C4-2B (cell line): Measurements from ENCODE around the gene PIK3C2G.

Experiments used
- H3K27ac ChIP-seq: fragments of 450-650 bp; 2 replicates; pipeline ENCODE4 v1.5.1; 2017
- ZFX ChIP-seq: fragments of 450-650 bp; IDR thresholded peaks from 2 replicates; pipeline ENCODE4 v1.6.1; 2017
- TF ChIP-seq, protein P1 (sequence below): fragments of 450-650 bp; conservative IDR thresholded peaks from 2 replicates; pipeline ENCODE4 v1.5.1; 2017; ENCODE audit warnings: mild to moderate bottlenecking

Gene PIK3C2G

DNA sequence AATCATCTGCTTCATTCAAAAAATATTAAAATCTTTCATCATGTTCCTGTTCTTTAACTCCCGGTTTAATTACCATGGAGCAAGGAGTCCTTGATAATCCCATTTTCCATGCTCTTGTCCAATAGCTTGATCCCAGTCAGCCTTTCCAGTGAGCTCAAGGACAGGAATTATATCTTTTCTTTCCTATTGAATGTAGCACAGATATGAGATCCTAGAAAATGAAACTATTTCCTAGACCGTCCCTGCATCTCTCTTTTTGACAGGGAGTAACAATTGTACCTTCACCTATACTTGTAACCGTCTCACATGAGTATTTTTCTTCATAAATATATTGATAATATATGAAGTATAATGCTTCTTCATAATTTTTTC lies 35.6 kb downstream of the PIK3C2G start:
- TF ChIP-seq, protein P1, sequence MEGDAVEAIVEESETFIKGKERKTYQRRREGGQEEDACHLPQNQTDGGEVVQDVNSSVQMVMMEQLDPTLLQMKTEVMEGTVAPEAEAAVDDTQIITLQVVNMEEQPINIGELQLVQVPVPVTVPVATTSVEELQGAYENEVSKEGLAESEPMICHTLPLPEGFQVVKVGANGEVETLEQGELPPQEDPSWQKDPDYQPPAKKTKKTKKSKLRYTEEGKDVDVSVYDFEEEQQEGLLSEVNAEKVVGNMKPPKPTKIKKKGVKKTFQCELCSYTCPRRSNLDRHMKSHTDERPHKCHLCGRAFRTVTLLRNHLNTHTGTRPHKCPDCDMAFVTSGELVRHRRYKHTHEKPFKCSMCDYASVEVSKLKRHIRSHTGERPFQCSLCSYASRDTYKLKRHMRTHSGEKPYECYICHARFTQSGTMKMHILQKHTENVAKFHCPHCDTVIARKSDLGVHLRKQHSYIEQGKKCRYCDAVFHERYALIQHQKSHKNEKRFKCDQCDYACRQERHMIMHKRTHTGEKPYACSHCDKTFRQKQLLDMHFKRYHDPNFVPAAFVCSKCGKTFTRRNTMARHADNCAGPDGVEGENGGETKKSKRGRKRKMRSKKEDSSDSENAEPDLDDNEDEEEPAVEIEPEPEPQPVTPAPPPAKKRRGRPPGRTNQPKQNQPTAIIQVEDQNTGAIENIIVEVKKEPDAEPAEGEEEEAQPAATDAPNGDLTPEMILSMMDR: no peak
- no peak for TF ChIP-seq ZFX
- H3K27ac ChIP-seq: no peak overlapping the region

DNA sequence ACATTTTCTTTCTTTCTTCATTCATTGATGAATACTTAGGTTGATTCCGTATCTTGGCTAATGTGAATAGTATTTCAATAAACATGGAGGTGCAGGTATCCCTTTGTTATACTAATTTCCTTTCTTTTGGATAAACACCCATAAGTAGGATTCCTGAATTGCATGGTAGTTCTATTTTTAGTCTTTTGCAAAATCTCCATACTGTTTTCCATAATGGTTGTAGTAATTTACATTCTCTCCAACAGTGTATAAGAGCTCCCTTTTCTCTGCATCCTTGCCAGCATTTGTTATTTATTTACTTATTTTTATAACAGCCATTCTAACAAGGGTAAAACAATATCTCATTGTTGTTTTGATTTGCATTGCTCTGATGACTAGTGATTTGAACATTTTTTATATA lies 36.6 kb downstream of the PIK3C2G start:
- no peak overlapping the region for H3K27ac ChIP-seq
- TF ChIP-seq, protein P1: no peak
- TF ChIP-seq ZFX: no peak

DNA sequence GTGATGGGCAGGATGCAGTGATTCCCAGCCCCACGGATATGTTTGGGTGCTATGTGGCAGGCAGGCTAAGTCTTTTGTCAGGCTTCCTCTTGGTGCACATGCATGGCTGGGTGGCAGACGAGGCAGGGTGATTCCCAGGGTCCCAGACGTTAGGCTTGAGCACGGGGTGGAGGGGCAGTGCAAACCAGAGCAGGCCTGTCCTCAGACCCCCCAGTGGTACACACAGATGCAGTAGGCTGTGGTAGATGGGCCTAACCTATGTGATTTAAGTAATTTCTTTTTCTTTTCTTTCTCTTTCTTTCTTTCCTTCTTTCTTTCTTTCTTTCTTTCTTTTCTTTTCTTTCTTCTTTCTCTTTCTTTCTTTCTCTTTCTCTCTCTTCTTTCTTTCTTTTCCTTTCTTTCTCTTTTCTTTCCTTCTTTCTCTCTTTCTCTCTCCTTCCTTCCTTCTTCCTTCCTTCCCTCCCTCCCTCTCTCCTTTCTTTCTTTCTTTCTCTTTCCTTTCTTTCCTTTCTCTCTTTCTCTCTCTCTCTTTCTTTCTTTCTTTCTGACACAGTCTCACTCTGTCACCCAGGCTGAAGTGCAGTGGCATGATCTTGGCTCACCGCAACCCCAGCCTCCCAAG lies 41.6 kb downstream of the PIK3C2G start:
- TF ChIP-seq, protein P1: no peak
- no peak for TF ChIP-seq ZFX
- no peak overlapping the region for H3K27ac ChIP-seq

DNA sequence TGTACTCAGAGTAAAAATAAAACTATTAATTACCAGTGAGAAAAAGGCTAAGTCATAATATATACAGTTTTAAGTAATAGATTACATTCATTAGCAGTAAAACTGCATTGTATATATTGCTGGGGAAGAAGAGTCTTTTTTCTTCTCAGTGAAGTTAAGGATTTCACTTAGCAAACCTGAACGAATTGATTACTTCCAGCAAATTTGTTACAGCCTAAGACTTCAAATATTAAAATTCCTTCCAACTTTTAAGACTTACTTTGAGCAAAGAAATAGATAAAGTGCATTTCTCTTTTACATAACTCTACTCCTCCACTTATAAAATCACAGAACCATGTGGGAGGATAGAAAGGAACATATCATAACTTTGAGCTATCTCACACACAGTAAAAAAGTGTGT lies 43.3 kb downstream of the PIK3C2G start:
- TF ChIP-seq, protein P1: no peak
- no peak overlapping the region for H3K27ac ChIP-seq

DNA sequence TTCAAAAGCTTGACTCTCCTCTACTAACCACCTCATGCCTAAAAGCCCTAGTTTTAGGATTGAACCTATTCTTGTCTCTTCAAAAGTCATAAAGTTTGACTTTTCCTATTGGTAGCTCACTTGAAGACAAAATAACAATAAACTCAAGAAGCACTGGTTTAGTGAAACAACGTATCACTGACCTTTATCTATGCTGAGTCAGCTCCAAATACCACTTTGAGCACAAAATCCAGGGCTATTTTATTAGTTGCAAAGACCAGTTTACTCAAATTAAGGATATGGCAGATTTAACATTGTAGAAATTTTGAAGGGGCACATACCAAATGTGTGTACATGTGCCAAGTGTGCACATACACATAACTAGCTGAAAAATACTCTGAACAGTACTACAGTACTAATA lies 45.0 kb downstream of the PIK3C2G start:
- no peak overlapping the region for H3K27ac ChIP-seq
- no peak for TF ChIP-seq ZFX
- TF ChIP-seq, protein P1: no peak

DNA sequence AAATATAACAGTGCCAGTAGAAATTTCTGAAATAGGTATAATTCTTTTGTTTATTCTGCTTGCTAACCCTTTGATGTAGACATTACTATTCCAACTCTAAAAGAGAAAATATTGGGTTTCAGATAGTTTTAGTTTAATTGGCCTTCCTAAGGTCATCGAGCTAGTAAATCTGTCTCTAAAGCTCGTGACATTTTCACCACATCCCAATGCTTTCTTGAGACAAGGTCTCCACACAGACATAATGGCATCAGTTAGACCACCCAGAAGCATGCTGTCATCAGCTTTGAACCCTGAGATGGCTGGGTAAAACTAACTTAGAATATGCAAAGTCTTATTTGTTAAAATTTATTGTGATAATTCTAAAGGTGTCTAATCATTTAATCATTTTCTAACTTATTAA lies 52.0 kb downstream of the PIK3C2G start:
- TF ChIP-seq, protein P1: no peak
- no peak for TF ChIP-seq ZFX
- H3K27ac ChIP-seq: no peak overlapping the region

DNA sequence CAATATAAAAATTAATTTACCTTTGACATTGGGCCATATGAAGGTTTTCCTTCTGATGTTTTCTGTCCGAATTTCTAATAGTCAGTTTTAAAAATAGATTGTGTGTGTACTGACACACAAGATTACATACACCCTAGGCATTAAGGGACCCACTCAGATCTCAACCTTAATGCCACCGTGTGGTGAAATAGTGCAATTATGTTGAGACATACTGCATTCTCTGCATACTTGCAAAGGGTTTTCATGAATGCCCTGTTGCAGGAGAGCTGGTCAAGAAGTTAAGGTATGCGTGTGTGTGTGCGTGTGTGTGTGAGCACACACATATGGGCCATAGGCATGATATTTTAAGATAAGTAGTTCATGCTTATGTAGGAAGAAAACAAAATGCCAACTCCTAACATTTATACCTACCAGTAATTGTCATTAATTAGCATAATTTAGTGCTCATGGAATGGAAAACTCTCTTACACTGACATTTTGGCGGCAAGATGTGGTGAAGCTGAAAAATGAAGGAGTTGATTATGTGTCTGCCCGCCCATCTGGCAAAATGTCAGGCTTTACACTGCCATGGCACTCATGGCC lies 58.8 kb downstream of the PIK3C2G start:
- no peak for TF ChIP-seq ZFX
- TF ChIP-seq, protein P1: peak; percentile 75
- H3K27ac ChIP-seq: no peak overlapping the region
